ENCODE data around the gene EIF2B2.

- no peak for TF ChIP-seq CTCF (IDR thresholded peaks at IDR 0.05)
- TF ChIP-seq POLR2A (IDR thresholded peaks at IDR 0.05) = no peak
Observed at GRCh38 chr14:74977164-74977900, 25.4 kb upstream of the EIF2B2 start.

Data from body of pancreas (tissue), 4 donors.